ENCODE data around the gene GABRA4.

GABRA4 gene

GRCh38 chr4:46956451-46956850 lies 36.9 kb downstream of the GABRA4 start:
- TF ChIP-seq ZFP30 (CRISPR knock-in tag; IDR thresholded peaks at IDR 0.05): no peak
- TF ChIP-seq, protein P1, sequence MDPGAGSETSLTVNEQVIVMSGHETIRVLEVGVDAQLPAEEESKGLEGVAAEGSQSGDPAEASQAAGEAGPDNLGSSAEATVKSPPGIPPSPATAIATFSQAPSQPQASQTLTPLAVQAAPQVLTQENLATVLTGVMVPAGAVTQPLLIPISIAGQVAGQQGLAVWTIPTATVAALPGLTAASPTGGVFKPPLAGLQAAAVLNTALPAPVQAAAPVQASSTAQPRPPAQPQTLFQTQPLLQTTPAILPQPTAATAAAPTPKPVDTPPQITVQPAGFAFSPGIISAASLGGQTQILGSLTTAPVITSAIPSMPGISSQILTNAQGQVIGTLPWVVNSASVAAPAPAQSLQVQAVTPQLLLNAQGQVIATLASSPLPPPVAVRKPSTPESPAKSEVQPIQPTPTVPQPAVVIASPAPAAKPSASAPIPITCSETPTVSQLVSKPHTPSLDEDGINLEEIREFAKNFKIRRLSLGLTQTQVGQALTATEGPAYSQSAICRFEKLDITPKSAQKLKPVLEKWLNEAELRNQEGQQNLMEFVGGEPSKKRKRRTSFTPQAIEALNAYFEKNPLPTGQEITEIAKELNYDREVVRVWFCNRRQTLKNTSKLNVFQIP (CRISPR knock-in tag; IDR thresholded peaks at IDR 0.05; ENCODE audit: borderline replicate concordance, low read depth): no peak
- TF ChIP-seq, protein P2, sequence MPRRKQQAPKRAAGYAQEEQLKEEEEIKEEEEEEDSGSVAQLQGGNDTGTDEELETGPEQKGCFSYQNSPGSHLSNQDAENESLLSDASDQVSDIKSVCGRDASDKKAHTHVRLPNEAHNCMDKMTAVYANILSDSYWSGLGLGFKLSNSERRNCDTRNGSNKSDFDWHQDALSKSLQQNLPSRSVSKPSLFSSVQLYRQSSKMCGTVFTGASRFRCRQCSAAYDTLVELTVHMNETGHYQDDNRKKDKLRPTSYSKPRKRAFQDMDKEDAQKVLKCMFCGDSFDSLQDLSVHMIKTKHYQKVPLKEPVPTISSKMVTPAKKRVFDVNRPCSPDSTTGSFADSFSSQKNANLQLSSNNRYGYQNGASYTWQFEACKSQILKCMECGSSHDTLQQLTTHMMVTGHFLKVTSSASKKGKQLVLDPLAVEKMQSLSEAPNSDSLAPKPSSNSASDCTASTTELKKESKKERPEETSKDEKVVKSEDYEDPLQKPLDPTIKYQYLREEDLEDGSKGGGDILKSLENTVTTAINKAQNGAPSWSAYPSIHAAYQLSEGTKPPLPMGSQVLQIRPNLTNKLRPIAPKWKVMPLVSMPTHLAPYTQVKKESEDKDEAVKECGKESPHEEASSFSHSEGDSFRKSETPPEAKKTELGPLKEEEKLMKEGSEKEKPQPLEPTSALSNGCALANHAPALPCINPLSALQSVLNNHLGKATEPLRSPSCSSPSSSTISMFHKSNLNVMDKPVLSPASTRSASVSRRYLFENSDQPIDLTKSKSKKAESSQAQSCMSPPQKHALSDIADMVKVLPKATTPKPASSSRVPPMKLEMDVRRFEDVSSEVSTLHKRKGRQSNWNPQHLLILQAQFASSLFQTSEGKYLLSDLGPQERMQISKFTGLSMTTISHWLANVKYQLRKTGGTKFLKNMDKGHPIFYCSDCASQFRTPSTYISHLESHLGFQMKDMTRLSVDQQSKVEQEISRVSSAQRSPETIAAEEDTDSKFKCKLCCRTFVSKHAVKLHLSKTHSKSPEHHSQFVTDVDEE (CRISPR knock-in tag; IDR thresholded peaks at IDR 0.05): no peak
- TF ChIP-seq, protein P3, sequence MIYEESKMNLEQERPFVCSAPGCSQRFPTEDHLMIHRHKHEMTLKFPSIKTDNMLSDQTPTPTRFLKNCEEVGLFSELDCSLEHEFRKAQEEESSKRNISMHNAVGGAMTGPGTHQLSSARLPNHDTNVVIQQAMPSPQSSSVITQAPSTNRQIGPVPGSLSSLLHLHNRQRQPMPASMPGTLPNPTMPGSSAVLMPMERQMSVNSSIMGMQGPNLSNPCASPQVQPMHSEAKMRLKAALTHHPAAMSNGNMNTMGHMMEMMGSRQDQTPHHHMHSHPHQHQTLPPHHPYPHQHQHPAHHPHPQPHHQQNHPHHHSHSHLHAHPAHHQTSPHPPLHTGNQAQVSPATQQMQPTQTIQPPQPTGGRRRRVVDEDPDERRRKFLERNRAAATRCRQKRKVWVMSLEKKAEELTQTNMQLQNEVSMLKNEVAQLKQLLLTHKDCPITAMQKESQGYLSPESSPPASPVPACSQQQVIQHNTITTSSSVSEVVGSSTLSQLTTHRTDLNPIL (CRISPR knock-in tag; IDR thresholded peaks at IDR 0.05; ENCODE audit: low read depth): no peak
- TF ChIP-seq ZNF565 (CRISPR knock-in tag; conservative IDR thresholded peaks at IDR 0.05; ENCODE audit: low read depth): no peak
- no peak for TF ChIP-seq TOX (CRISPR knock-in tag; IDR thresholded peaks at IDR 0.05; ENCODE audit: borderline replicate concordance)
- TF ChIP-seq BACH2 (CRISPR knock-in tag; IDR thresholded peaks at IDR 0.05; ENCODE audit: borderline replicate concordance): no peak
- TF ChIP-seq PPARA (CRISPR knock-in tag; IDR thresholded peaks at IDR 0.05; ENCODE audit: borderline replicate concordance): no peak
- no peak for TF ChIP-seq CSDC2 (CRISPR knock-in tag; IDR thresholded peaks at IDR 0.05)
- TF ChIP-seq GLIS3 (CRISPR knock-in tag; IDR thresholded peaks at IDR 0.05): no peak
- no peak for TF ChIP-seq ARNTL (CRISPR knock-in tag; IDR thresholded peaks at IDR 0.05; ENCODE audit: borderline replicate concordance, low read depth)
- no peak for TF ChIP-seq ESRRG (CRISPR knock-in tag; IDR thresholded peaks at IDR 0.05)
- TF ChIP-seq TCF4 (CRISPR knock-in tag; IDR thresholded peaks at IDR 0.05; ENCODE audit: borderline replicate concordance): no peak
- no peak for TF ChIP-seq ZC3H10 (CRISPR knock-in tag; IDR thresholded peaks at IDR 0.05)
- ATAC-seq: no peak

GRCh38 chr4:46955601-46956000 lies 37.8 kb downstream of the GABRA4 start:
- ATAC-seq: no peak
- TF ChIP-seq ISL1 (CRISPR knock-in tag; IDR thresholded peaks at IDR 0.05): no peak
- no peak for TF ChIP-seq ZC3H10 (CRISPR knock-in tag; IDR thresholded peaks at IDR 0.05)
- TF ChIP-seq OSR1 (CRISPR knock-in tag; IDR thresholded peaks at IDR 0.05): no peak
- no peak for TF ChIP-seq GLIS3 (CRISPR knock-in tag; IDR thresholded peaks at IDR 0.05)
- no peak for TF ChIP-seq ESRRG (CRISPR knock-in tag; IDR thresholded peaks at IDR 0.05)
- no peak for TF ChIP-seq PATZ1 (CRISPR knock-in tag; IDR thresholded peaks at IDR 0.05; ENCODE audit: borderline replicate concordance)
- TF ChIP-seq, protein P1 (CRISPR knock-in tag; IDR thresholded peaks at IDR 0.05; ENCODE audit: borderline replicate concordance, low read depth): no peak
- TF ChIP-seq PPARA (CRISPR knock-in tag; IDR thresholded peaks at IDR 0.05; ENCODE audit: borderline replicate concordance): no peak
- TF ChIP-seq ZNF70 (CRISPR knock-in tag; IDR thresholded peaks at IDR 0.05): no peak
- no peak for TF ChIP-seq CSDC2 (CRISPR knock-in tag; IDR thresholded peaks at IDR 0.05)

GRCh38 chr4:46954643-46955042 lies 38.7 kb downstream of the GABRA4 start:
- no peak for ATAC-seq
- TF ChIP-seq OSR1 (CRISPR knock-in tag; IDR thresholded peaks at IDR 0.05) (no peak), ZFP3 (CRISPR knock-in tag; IDR thresholded peaks at IDR 0.05) (no peak), ARNTL (CRISPR knock-in tag; IDR thresholded peaks at IDR 0.05; ENCODE audit: borderline replicate concordance, low read depth) (no peak), CSDC2 (CRISPR knock-in tag; IDR thresholded peaks at IDR 0.05) (no peak), TOX (CRISPR knock-in tag; IDR thresholded peaks at IDR 0.05; ENCODE audit: borderline replicate concordance) (no peak), PPARA (CRISPR knock-in tag; IDR thresholded peaks at IDR 0.05; ENCODE audit: borderline replicate concordance) (no peak), ZNF70 (CRISPR knock-in tag; IDR thresholded peaks at IDR 0.05) (no peak), GLIS3 (CRISPR knock-in tag; IDR thresholded peaks at IDR 0.05) (no peak), PATZ1 (CRISPR knock-in tag; IDR thresholded peaks at IDR 0.05; ENCODE audit: borderline replicate concordance) (no peak), BACH2 (CRISPR knock-in tag; IDR thresholded peaks at IDR 0.05; ENCODE audit: borderline replicate concordance) (no peak), ZNF8 (CRISPR knock-in tag; IDR thresholded peaks at IDR 0.05) (no peak)
- TF ChIP-seq, protein P3 (CRISPR knock-in tag; IDR thresholded peaks at IDR 0.05; ENCODE audit: low read depth): no peak
- TF ChIP-seq, protein P2 (CRISPR knock-in tag; IDR thresholded peaks at IDR 0.05): no peak

All from SK-N-SH treated with all-trans-retinoic acid at 6 μM for 48 hours (cell line).